Adrenal gland (tissue), 12 donors: Measurements from ENCODE around the gene AMPH. TPM values are rescaled to one million over a fixed set of nuclear protein-coding genes. Genes with fewer than 3 reads are reported as not detected.

Experiments used
- DNase-seq, 7 donors: peaks; one replicate each; pipeline ENCODE4 v3.0.0-alpha.2; 2019 to 2020
- H3K27ac ChIP-seq, 5 donors: fragments of 200-600 bp; sonication (generic) in 4 of 5; 1 replicate in 3 of 5; 2 replicates in 2 of 5; pipeline versions ENCODE4 v1.5.1 to v1.8.0; 2016 to 2020; ENCODE audit warnings: mild to moderate bottlenecking in 1 of 5
- H3K27me3 ChIP-seq: fragments of 200-600 bp; 2 replicates; pipeline ENCODE4 v1.8.0; 2021
- H3K36me3 ChIP-seq, 2 donors: fragments of 200-600 bp; replicated peaks in 1 of 2; 1 replicate in 1 of 2; 2 replicates in 1 of 2; pipeline versions ENCODE4 v1.5.1 to v1.8.0; 2018 to 2022
- H3K4me1 ChIP-seq, 2 donors: fragments of 200-600 bp; replicated peaks in 1 of 2; 1 replicate in 1 of 2; 2 replicates in 1 of 2; pipeline versions ENCODE4 v1.5.1 to v1.8.0; 2018 to 2021
- H3K4me3 ChIP-seq, 4 donors: fragments of 200-600 bp; sonication (generic) in 3 of 4; one replicate each; pipeline ENCODE4 v1.5.1; 2016 to 2018
- H3K9me3 ChIP-seq, 3 donors: fragments of 200-600 bp; sonication (generic) in 1 of 3; replicated peaks in 1 of 3; 1 replicate in 2 of 3; 2 replicates in 1 of 3; pipeline versions ENCODE4 v1.5.1 to v1.8.0; 2016 to 2021
- POLR2A ChIP-seq, 2 donors: fragments of 450-650 bp; IDR thresholded peaks; one replicate each; pipeline ENCODE4 v1.6.1; 2017; ENCODE audit warnings: antibody characterized with exemption in 2 of 2, mild to moderate bottlenecking in 2 of 2, moderate library complexity in 1 of 2
- WGBS, 4 donors: extraction: QIAGEN DNeasy Blood & Tissue Kit in 2 of 4; methylation state at CpG; one replicate each; pipeline versions ENCODE4 v1.1.5 to v1.1.7; 2013 to 2017; 5-methylcytosine and 5-hydroxymethylcytosine counted together
- intact Hi-C, 2 donors: fragments of 100-400 bp; cut with DNase I; formaldehyde crosslinking; loops; one replicate each; pipeline versions ENCODE4 v1.14.1 to v1.15.0; 2022 to 2023
- polyA plus RNA-seq, 3 donors: library from polyadenylated mRNA; stranded (reverse); fragments of 200-250 nt in 2 of 3; fragments of 350-450 nt in 1 of 3; fragmentation: Illumina TruSeq in 1 of 3; extraction: RNeasy Lipid Tissue Mini Kit (QIAGEN cat#74804) in 1 of 3; gene quantifications; one replicate each; pipeline ENCODE4 v1.2.3, GENCODE V29; 2013 to 2014
- total RNA-seq, 9 donors: library from RNA; depleted of rRNA in 4 of 9; stranded (reverse); fragments of >200 nt in 4 of 9; fragments of 120-200 nt in 1 of 9; fragmentation: NEBNext Ultra II Directional in 1 of 9; extraction: Animal tissue kit (Norgen Biotek cat#: 25700) in 1 of 9; gene quantifications; one replicate each; pipeline versions ENCODE4 v1.1.0 to v1.2.4, GENCODE V29; 2013 to 2023
- TF ChIP-seq, protein P1 (sequence below), 6 experiments: fragments of 450-650 bp in 4 of 6; fragments of 200-600 bp in 2 of 6; sonication (generic) in 1 of 6; IDR thresholded peaks; 1 replicate in 5 of 6; 2 replicates in 1 of 6; pipeline versions ENCODE4 v1.5.1 to v1.8.0; 2016 to 2021; ENCODE audit warnings: antibody characterized with exemption in 6 of 6, mild to moderate bottlenecking in 2 of 6, moderate library complexity in 1 of 6
- donor health status: healthy with polysubstance abuse.
- donor health status: Bipolar disorder and iron deficiency.
- donor health status: DM: yes; HTN: yes; CAD: no.
- donor health status: DM: no; HTN: no; CAD: no.
- donor health status: DM: no; HTN: no; CAD: no.
- donor health status: DM: yes; HTN: yes; CAD: no.

The AMPH gene
- total and polyA plus RNA-seq, 12 donors = 0.18 to 4.4 (median 1.1) TPM; not detected in 1

DNA sequence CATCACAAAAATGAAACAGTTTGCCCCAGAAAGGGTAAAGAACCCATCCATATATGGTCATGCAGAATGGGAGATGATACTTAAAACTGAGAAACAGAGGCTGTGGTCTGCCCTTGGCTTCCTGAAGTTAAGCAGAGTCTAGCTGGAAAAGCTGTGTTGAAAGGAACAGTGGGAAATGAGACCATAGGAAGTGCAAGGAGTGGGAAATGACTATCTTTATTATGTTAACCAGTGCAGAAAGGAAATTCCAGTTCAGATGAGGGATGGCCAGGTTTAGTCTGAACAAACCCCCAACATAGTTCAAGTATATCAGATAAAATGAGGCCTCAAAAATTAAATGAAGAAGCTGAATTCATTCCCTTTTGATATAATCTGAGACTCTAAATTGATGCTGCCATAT, 245.5 kb downstream of the AMPH start:
- TF ChIP-seq, protein P1, sequence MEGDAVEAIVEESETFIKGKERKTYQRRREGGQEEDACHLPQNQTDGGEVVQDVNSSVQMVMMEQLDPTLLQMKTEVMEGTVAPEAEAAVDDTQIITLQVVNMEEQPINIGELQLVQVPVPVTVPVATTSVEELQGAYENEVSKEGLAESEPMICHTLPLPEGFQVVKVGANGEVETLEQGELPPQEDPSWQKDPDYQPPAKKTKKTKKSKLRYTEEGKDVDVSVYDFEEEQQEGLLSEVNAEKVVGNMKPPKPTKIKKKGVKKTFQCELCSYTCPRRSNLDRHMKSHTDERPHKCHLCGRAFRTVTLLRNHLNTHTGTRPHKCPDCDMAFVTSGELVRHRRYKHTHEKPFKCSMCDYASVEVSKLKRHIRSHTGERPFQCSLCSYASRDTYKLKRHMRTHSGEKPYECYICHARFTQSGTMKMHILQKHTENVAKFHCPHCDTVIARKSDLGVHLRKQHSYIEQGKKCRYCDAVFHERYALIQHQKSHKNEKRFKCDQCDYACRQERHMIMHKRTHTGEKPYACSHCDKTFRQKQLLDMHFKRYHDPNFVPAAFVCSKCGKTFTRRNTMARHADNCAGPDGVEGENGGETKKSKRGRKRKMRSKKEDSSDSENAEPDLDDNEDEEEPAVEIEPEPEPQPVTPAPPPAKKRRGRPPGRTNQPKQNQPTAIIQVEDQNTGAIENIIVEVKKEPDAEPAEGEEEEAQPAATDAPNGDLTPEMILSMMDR (IDR thresholded peaks at IDR 0.05) = no peak
- TF ChIP-seq POLR2A (IDR thresholded peaks at IDR 0.05) = no peak
- Histone ChIP-seq H3K4me1 (no peaks in the 10 kb centered on the region), H3K9me3 (peaks cover 0 to 8% (median 0%) of the 10 kb centered on the region in 3 donors), H3K4me3 (no peak overlapping the region), H3K27ac (no peak overlapping the region), H3K27me3 (no peaks in the 10 kb centered on the region), H3K36me3 (no peaks in the 10 kb centered on the region)
- intact Hi-C loops = no loop called here
- no peak for DNase-seq

DNA sequence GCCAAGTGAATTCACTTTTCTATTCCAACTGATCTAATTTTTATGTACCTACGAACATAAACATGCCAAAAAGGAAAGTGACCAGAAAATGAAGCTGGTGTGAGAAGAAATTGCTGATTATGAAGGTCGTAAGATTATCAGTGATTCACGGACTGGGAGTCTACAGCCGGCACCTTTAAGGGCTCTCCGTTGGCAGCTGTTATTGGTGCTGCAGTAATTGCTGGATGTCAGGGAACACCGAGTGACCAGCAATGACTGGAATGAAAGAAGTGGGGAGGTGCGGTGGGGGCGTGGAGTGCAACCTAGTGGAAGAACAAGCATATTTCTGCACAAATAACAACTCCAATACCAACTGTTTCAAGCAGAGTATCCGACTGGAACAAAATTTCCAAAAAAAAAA, 247.9 kb downstream of the AMPH start:
- no peaks in the 10 kb centered on the region for H3K4me1 ChIP-seq
- no peak overlapping the region for H3K27ac ChIP-seq
- H3K9me3 ChIP-seq = peaks cover 0 to 8% (median 0%) of the 10 kb centered on the region in 3 donors
- H3K27me3 ChIP-seq = no peaks in the 10 kb centered on the region
- 78 to 84% (median 83%) methylated on average over 9 of the region's 9 CpGs for WGBS, 4 donors
- no peak overlapping the region for H3K4me3 ChIP-seq
- intact Hi-C loops = no loop called here
- H3K36me3 ChIP-seq = no peaks in the 10 kb centered on the region
- DNase-seq = no peak
- no peak for TF ChIP-seq POLR2A (IDR thresholded peaks at IDR 0.05)
- TF ChIP-seq, protein P1 (IDR thresholded peaks at IDR 0.05) = no peak

DNA sequence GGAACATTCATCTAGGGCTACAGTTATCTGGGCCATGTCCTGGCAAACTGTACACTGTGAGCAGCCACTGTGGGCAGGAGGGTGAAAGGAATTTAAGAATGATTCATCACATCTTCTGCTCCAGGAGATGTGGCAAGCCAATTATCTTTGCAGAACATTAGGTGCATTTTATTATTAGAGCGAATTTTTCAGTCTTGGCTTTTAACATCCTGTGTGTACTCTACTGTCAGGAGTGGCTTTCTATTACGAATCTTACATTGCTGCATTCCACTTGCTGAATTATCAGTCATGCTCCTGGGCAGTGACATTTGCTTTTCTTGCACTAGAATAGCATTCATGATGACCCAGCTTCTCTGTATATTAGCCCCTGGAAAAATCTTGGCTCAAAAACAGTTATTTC, 248.5 kb downstream of the AMPH start:
- Histone ChIP-seq H3K4me3 (no peak overlapping the region), H3K9me3 (peaks cover 0 to 2% (median 0%) of the 10 kb centered on the region in 3 donors), H3K36me3 (no peaks in the 10 kb centered on the region), H3K27me3 (no peaks in the 10 kb centered on the region), H3K4me1 (no peaks in the 10 kb centered on the region), H3K27ac (no peak overlapping the region)
- no peak for TF ChIP-seq POLR2A (IDR thresholded peaks at IDR 0.05)
- TF ChIP-seq, protein P1 (IDR thresholded peaks at IDR 0.05) = no peak
- WGBS, 4 donors = 68 to 78% (median 74%) methylated on average over 2 of the region's 2 CpGs
- DNase-seq = no peak
- intact Hi-C loops = no loop called here

DNA sequence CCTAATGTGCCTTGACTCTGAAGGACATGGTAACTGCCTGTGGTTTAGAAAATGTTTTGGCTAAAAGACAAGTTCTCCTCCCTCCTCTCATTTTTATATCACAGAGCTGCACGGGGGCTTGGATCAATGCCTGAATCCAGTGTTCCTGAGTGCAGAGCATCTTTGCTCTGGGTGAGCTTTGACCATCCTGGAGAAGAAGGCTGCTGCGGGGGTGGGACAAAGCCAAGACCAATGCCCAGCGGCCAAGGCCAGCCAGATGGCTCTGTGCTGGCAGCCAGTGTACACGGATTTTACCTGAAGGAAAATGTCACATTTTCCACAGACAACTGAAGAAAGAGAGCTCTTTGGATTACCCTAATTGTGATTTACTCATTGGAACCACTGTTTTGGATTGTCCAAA, 255.7 kb downstream of the AMPH start:
- 45 to 51% (median 49%) methylated on average over 4 of the region's 4 CpGs for WGBS, 4 donors
- TF ChIP-seq POLR2A (IDR thresholded peaks at IDR 0.05) = no peak
- TF ChIP-seq, protein P1 (IDR thresholded peaks at IDR 0.05) = no peak

More for the DNA sequence above, 255.7 kb downstream of the AMPH start:
- no peaks in the 10 kb centered on the region for H3K9me3 ChIP-seq
- H3K4me3 ChIP-seq = no peak overlapping the region
- DNase-seq = no peak
- no peak overlapping the region for H3K27ac ChIP-seq
- no peaks in the 10 kb centered on the region for H3K27me3 ChIP-seq
- no peaks in the 10 kb centered on the region for H3K36me3 ChIP-seq
- H3K4me1 ChIP-seq = no peaks in the 10 kb centered on the region
- intact Hi-C loops = no loop called here
